Measurements from ENCODE around the gene EVA1A. TPM values are rescaled to one million over a fixed set of nuclear protein-coding genes. Genes with fewer than 3 reads are reported as not detected.

EVA1A gene
- total RNA-seq, 1 donor from 2014 or later = 19.0 TPM

Other genes with a start within 250 kb of the EVA1A start
- 56.1 and 58.8 TPM in 2 replicates for gene MRPL19, start 85.8 kb upstream of the EVA1A start, total RNA-seq
- 10.7 and 12.3 TPM in 2 replicates for gene GCFC2, start 150.0 kb upstream of the EVA1A start, total RNA-seq